Central memory CD8-positive, alpha-beta T cell (primary cell): Measurements from ENCODE around the gene DNAJC7.
"Not testable (repeated sequence)": the region's sequence is repeated elsewhere in the genome, so short reads cannot be mapped to it uniquely, and the experiment has no call there.

Experiments used
- ATAC-seq: fragments of 150-1000 bp; cut with Tn5 transposase; replicated peaks from 2 replicates; pipeline ENCODE4 v1.10.0; 2022; ENCODE audit warnings: mild to moderate bottlenecking, moderate FRiP score, moderate number of reproducible peaks; ENCODE audit not compliant: poor library complexity, severe bottlenecking; ENCODE audit errors: extremely low read depth
- DNase-seq, 2 donors: peaks; one replicate each; pipeline ENCODE4 v3.0.0; 2021; ENCODE audit warnings: low spot score in 2 of 2
- H3K27ac Mint-ChIP-seq: one replicate; pipeline ENCODE4 v1.8.0; 2022; ENCODE audit warnings: low read depth, mild to moderate bottlenecking, moderate library complexity, mixed read lengths
- H3K27me3 Mint-ChIP-seq: one replicate; pipeline ENCODE4 v1.8.0; 2022; ENCODE audit warnings: mixed read lengths
- H3K36me3 Mint-ChIP-seq: one replicate; pipeline ENCODE4 v1.8.0; 2022; ENCODE audit warnings: mild to moderate bottlenecking, moderate library complexity, mixed read lengths; ENCODE audit not compliant: insufficient read depth
- H3K4me1 Mint-ChIP-seq: one replicate; pipeline ENCODE4 v1.8.0; 2022; ENCODE audit warnings: mixed read lengths
- H3K4me3 Mint-ChIP-seq: one replicate; pipeline ENCODE4 v1.8.0; 2022; ENCODE audit warnings: mild to moderate bottlenecking, moderate library complexity, mixed read lengths
- H3K9me3 Mint-ChIP-seq: one replicate; pipeline ENCODE4 v1.8.0; 2022; ENCODE audit warnings: mixed read lengths

DNAJC7 gene

DNA sequence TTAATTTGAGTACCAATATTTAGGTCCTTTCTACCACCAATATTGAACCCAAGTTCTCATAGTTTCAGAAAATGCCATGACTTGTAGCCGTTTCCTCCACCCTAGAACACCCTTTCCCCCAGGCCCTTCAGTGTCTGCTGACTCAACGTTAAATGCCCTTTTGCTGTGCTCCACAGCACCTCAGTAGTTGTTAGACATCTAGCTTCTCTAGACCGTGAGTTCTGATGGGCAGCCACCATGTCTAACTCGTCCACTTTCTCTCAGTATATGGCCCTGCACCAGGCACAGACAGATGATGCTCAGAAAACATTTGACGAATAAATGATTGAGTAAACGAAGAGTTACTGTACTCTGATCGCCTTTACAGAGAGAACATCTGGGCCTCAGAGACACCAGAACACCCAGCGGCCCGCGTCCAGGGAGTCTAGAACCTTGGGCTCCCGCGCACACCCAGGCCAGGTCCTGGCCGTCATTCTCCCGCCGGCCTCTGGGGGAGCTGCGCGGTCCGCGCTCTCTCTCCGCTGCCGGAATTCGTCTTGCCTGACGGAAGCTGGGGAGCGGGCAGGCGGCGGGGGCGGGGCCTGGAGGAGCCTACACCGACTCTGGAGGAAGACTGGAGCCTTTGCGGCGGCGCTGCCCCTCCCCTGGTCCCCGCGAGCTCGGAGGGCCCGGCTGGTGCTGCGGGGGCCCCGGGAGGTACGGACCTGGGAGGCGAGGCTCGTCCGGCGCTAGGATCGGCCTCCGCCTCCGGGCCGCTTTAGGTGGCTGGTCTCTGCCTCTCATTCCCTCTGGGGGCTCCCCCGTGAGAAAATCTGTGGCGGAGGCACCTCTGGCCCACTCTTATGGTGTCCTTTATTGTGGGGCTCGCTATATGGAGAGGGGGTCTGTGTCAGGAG is 2.5 kb upstream of the DNAJC7 start, which contains the start of gene NKIRAS2:
TSS of gene NKIRAS2 (plus strand) at position 582 of the 896 bp plus-strand sequence. CDS start 1,488 bp downstream, outside the sequence.
- H3K36me3 Mint-ChIP-seq: peaks cover 31% of the 10 kb centered on the region
- H3K27ac Mint-ChIP-seq: peak within 1 kb of the TSS; percentile 79
- H3K4me1 Mint-ChIP-seq: peaks cover 61% of the 10 kb centered on the region
- peak; percentile 79 to 82 for DNase-seq
- H3K4me3 Mint-ChIP-seq: peak within 1 kb of the TSS; percentile 99
- no peaks in the 10 kb centered on the region for H3K9me3 Mint-ChIP-seq
- no peaks in the 10 kb centered on the region for H3K27me3 Mint-ChIP-seq
- ATAC-seq: peak; percentile 72

GRCh38 chr17:42018988-42019387 is 1.7 kb upstream of the DNAJC7 start:
- ATAC-seq (no peak), DNase-seq (no peak)
- H3K27ac Mint-ChIP-seq: peak overlapping the region; percentile 44
- no peaks in the 10 kb centered on the region for H3K27me3 Mint-ChIP-seq
- peak overlapping the region; percentile 99 for H3K4me3 Mint-ChIP-seq
- H3K4me1 Mint-ChIP-seq: peaks cover 58% of the 10 kb centered on the region
- peaks cover 28% of the 10 kb centered on the region for H3K36me3 Mint-ChIP-seq
- H3K9me3 Mint-ChIP-seq: no peaks in the 10 kb centered on the region

DNA sequence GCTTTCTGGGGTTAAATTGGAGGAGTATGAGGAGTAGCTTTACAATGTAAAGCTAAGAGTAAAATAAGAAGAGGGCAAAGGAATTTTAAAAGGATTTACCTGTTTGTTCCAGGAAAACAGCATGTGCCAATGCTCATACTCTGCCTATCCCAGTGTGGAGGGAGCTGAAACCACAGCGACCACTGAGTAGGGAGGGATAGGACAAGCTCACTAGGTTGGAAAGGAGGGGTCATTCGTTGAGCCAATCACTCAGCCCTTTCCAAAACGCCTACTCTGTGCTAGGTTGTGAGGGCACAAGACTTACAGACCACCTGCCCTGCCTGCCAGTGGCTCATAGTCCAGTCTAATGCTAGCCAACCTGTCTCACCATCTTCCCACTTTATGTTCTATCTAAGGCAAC is 1.1 kb upstream of the DNAJC7 start:
- ATAC-seq: no peak
- H3K27ac Mint-ChIP-seq: peak overlapping the region; percentile 96
- H3K27me3 Mint-ChIP-seq: no peaks in the 10 kb centered on the region
- DNase-seq: no peak
- peak overlapping the region; percentile 99 for H3K4me3 Mint-ChIP-seq
- H3K4me1 Mint-ChIP-seq: peaks cover 62% of the 10 kb centered on the region
- H3K36me3 Mint-ChIP-seq: peaks cover 27% of the 10 kb centered on the region
- H3K9me3 Mint-ChIP-seq: no peaks in the 10 kb centered on the region

- Mint-ChIP-seq H3K9me3 (no peaks in the 10 kb centered on the region), H3K27ac (peak overlapping the region; percentile 96), H3K4me3 (peak overlapping the region; percentile 99), H3K27me3 (no peaks in the 10 kb centered on the region), H3K4me1 (peaks cover 65% of the 10 kb centered on the region), H3K36me3 (peaks cover 29% of the 10 kb centered on the region)
- no peak for DNase-seq
- no peak for ATAC-seq
Observed at GRCh38 chr17:42017866-42018200, 594 bp upstream of the DNAJC7 start.

- Mint-ChIP-seq H3K4me1 (peaks cover 71% of the 10 kb centered on the region), H3K9me3 (no peaks in the 10 kb centered on the region), H3K4me3 (peak overlapping the region; percentile 99), H3K36me3 (peaks cover 29% of the 10 kb centered on the region), H3K27me3 (no peaks in the 10 kb centered on the region), H3K27ac (peak overlapping the region; percentile 96)
- DNase-seq (no peak), ATAC-seq (no peak)
Observed at GRCh38 chr17:42016411-42016831, 818 bp downstream of the DNAJC7 start.

GRCh38 chr17:42013740-42014139 is 3.5 kb downstream of the DNAJC7 start:
- not testable (repeated sequence) for H3K27me3 Mint-ChIP-seq, ATAC-seq, H3K4me3 Mint-ChIP-seq, DNase-seq, H3K9me3 Mint-ChIP-seq, H3K27ac Mint-ChIP-seq
- H3K4me1 Mint-ChIP-seq: peaks cover 77% of the 10 kb centered on the region
- H3K36me3 Mint-ChIP-seq: peaks cover 25% of the 10 kb centered on the region

DNA sequence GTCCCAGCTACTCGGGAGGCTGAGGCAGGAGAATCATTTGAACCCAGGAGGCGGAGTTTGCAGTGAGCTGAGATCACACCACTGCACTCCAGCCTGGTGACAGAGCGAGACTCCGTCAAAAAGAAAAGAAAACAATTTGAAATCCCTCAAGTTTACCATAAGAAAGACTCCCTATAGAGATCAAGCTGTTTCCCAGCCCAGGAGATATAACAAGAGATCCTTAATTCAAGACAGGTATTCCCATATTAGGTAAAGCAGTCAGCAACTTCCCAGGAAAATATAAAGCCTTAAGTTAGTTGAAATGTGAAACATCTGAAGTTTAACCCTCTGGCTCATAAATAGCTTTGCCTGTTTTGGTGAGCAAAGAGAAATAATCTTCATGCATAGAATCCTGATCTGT is 4.9 kb downstream of the DNAJC7 start:
- peaks cover 65% of the 10 kb centered on the region for H3K4me1 Mint-ChIP-seq
- H3K4me3 Mint-ChIP-seq, DNase-seq, ATAC-seq, H3K27me3 Mint-ChIP-seq, H3K9me3 Mint-ChIP-seq: not testable (repeated sequence)
- H3K27ac Mint-ChIP-seq: peak overlapping the region; percentile 32
- peaks cover 28% of the 10 kb centered on the region for H3K36me3 Mint-ChIP-seq

DNA sequence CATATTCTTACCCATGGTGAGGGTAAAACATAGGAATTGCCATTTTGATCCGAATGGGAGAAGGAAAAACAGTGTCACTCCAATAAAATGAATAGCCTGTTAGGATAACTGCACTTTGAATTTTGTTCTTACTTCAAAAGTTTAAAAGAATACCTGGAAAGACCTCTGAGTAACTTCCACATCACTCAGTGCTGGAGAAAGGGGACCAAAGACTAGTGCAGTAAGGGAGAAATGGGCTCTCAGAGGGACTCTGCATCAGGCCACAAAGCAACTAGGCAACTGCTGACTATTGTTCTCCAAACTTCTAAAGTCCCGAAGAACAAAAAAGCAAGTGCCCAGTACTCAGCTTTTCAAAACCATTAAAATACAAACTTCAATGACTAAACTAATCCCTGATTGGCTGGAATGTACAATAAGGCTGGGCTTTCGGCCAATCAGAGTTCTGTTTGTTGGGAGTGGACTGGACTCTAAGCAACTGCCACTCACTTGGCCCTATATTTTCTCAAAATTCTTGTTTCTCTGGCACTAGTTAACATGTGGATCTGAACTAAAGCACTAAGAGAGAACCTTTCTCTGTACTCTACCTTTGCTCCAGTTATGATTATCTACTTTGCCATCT is 6.2 kb downstream of the DNAJC7 start:
- H3K9me3 Mint-ChIP-seq: no peaks in the 10 kb centered on the region
- H3K27ac Mint-ChIP-seq: peak overlapping the region; percentile 32
- no peak for ATAC-seq

DNA sequence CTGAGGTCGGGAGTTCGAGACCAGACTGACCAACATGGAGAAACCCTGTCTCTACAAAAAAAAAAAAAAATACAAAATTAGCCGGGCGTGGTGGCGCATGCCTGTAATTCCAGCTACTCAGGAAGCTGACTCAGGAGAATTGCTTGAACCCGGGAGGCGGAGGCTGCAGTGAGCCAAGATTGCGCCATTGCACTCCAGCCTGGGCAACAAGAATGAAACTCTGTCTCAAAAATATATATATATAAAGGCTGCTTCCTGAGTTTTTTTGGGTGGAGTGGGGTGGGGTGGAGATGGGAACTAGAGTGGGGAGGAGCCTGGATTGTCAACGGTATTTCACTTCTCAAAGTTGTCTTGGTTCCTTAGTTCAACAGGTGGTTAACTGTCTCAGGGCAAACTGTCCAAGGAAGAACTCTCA is 7.0 kb downstream of the DNAJC7 start:
- peaks cover 19% of the 10 kb centered on the region for H3K36me3 Mint-ChIP-seq
- peaks cover 54% of the 10 kb centered on the region for H3K4me1 Mint-ChIP-seq
- H3K4me3 Mint-ChIP-seq, DNase-seq, ATAC-seq, H3K9me3 Mint-ChIP-seq, H3K27me3 Mint-ChIP-seq: not testable (repeated sequence)
- peak overlapping the region; percentile 75 for H3K27ac Mint-ChIP-seq

More for the DNA sequence above, 6.2 kb downstream of the DNAJC7 start:
- DNase-seq: no peak
- Mint-ChIP-seq H3K36me3 (peaks cover 21% of the 10 kb centered on the region), H3K4me3 (no peak overlapping the region), H3K4me1 (peaks cover 57% of the 10 kb centered on the region), H3K27me3 (no peaks in the 10 kb centered on the region)

- no peak for ATAC-seq
- Mint-ChIP-seq H3K9me3 (no peaks in the 10 kb centered on the region), H3K27me3 (no peaks in the 10 kb centered on the region), H3K4me1 (peaks cover 55% of the 10 kb centered on the region), H3K27ac (no peak overlapping the region), H3K36me3 (peaks cover 16% of the 10 kb centered on the region), H3K4me3 (no peak overlapping the region)
- no peak for DNase-seq
Observed at GRCh38 chr17:42009170-42009569, 8.1 kb downstream of the DNAJC7 start.

DNA sequence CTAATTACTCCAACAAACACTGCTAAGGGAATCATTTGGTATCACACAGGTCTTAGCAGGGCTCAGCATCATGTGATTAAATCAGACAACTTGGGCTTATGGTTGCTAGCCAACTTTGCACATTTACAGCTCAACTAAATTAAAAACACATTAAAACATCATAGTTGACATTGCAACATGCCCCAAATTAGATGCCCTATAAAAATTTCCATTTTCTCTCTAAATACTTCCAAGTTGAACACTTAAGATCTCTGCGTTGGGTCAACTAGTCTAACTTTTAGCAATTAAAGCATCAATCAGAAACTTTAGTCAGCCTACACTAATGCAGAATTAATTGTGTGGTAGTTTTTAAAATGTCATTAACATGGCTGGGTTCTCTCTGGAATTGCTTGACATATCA is 12.1 kb downstream of the DNAJC7 start:
- no peaks in the 10 kb centered on the region for H3K27me3 Mint-ChIP-seq
- DNase-seq (no peak), ATAC-seq (no peak)
- H3K36me3 Mint-ChIP-seq: peaks cover 31% of the 10 kb centered on the region
- H3K4me3 Mint-ChIP-seq: no peak overlapping the region
- H3K9me3 Mint-ChIP-seq: no peaks in the 10 kb centered on the region
- peak overlapping the region; percentile 23 for H3K27ac Mint-ChIP-seq
- H3K4me1 Mint-ChIP-seq: peaks cover 55% of the 10 kb centered on the region

- no peak overlapping the region for H3K27ac Mint-ChIP-seq
- H3K27me3 Mint-ChIP-seq: no peaks in the 10 kb centered on the region
- H3K4me1 Mint-ChIP-seq: peaks cover 42% of the 10 kb centered on the region
- H3K9me3 Mint-ChIP-seq: no peaks in the 10 kb centered on the region
- ATAC-seq (no peak), DNase-seq (no peak)
- peaks cover 44% of the 10 kb centered on the region for H3K36me3 Mint-ChIP-seq
- H3K4me3 Mint-ChIP-seq: no peak overlapping the region
Observed at GRCh38 chr17:42002792-42003301, 14.4 kb downstream of the DNAJC7 start.
